ENCODE measurements around the gene CNDP1. TPM values are rescaled to one million over a fixed set of nuclear protein-coding genes. Genes with fewer than 3 reads are reported as not detected.

CNDP1 gene
- total and polyA plus RNA-seq, 2 donors (not counting 1 experiment from before 2014, with no cell fraction given) = 0.19 to 0.57 TPM

- Histone ChIP-seq H3K4me3 (ENCODE audit: control extremely low read depth in 1 of 5, extremely low read depth in 1 of 5, insufficient read depth in 1 of 5, low read depth in 2 of 5, low read length in 4 of 5) (no peak overlapping the region), H3K4me2 (replicated peaks; ENCODE audit: low read depth, low read length, poor library complexity, severe bottlenecking) (no peak overlapping the region), H3K27ac (ENCODE audit: low read length in 2 of 2) (no peak overlapping the region), H3K9ac (ENCODE audit: low read length) (no peak overlapping the region), H3K4me1 (ENCODE audit: control insufficient read depth in 2 of 2, insufficient read depth in 2 of 2, low read length in 2 of 2) (no peaks in the 10 kb centered on the region), H3K27me3 (replicated peaks in 1 of 4; ENCODE audit: control extremely low read depth in 1 of 4, control insufficient read depth in 3 of 4, insufficient read depth in 4 of 4, low read length in 3 of 4) (no peaks in the 10 kb centered on the region), H3K36me3 (replicated peaks in 1 of 2; ENCODE audit: control extremely low read depth in 1 of 2, control insufficient read depth in 1 of 2, extremely low read depth in 1 of 2, insufficient read depth in 2 of 2, low read length in 1 of 2) (peaks cover 3 to 25% of the 10 kb centered on the region in 2 experiments), H4K20me1 (ENCODE audit: control insufficient read depth, insufficient read depth, low read length, poor library complexity, severe bottlenecking) (peaks cover 18% of the 10 kb centered on the region), H2AFZ (ENCODE audit: insufficient read depth, low read depth, low read length, poor library complexity, severe bottlenecking) (no peak overlapping the region), H3K9me3 (ENCODE audit: control extremely low read depth in 1 of 3, control insufficient read depth in 2 of 3, insufficient read depth in 1 of 3, low read length in 2 of 3) (peaks cover 0 to 3% (median 0%) of the 10 kb centered on the region in 3 donors), H3K79me2 (ENCODE audit: control insufficient read depth, insufficient read depth, low read length) (peaks cover 4% of the 10 kb centered on the region)
- 96% methylated on average over 4 of the region's 6 CpGs for WGBS (ENCODE audit: insufficient coverage)
- no peak overlapping the region for H3K4me3 Mint-ChIP-seq
- ATAC-seq (ENCODE audit: low read depth) (no peak), DNase-seq (no peak)
- intact Hi-C loops (cut with micrococcal nuclease) = no loop called here
- TF ChIP-seq CTCF (IDR thresholded peaks at IDR 0.05) (no peak), EZH2 (IDR thresholded peaks at IDR 0.05; ENCODE audit: borderline replicate concordance, insufficient read depth, low read depth, low read length, poor library complexity, severe bottlenecking) (no peak)
- H3K9me3 Mint-ChIP-seq (ENCODE audit: insufficient read depth) = no peaks in the 10 kb centered on the region
- H3K27me3 Mint-ChIP-seq = no peaks in the 10 kb centered on the region
- peaks cover 14% of the 10 kb centered on the region for H3K4me1 Mint-ChIP-seq
- ChIA-PET POLR2A (no interaction called here), CTCF (no interaction called here)
- no peak overlapping the region for H3K27ac Mint-ChIP-seq
Measured at GRCh38 chr18:74630804-74631203, 96.5 kb downstream of the CNDP1 start.

DNA sequence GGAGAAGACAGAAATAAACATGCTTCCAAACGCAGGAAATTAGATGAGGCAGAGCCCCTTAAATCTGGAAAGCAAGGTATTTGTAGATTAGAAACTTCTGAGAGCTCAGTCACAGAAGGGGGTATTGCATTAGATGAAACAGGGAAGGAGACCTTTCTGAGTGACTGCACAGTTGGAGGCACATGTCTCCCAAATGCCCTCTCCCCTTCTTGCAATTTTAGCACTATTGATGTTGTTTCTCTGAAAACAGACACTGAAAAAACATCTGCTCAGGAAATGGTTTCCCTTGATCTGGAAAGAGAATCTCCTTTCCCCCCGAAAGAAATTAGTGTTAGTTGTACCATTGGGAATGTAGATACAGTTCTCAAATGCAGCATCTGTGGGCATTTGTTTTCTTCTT, 96.9 kb downstream of the CNDP1 start:
- Mint-ChIP-seq H3K9me3 (ENCODE audit: insufficient read depth) (no peaks in the 10 kb centered on the region), H3K27me3 (no peaks in the 10 kb centered on the region), H3K4me1 (peaks cover 14% of the 10 kb centered on the region), H3K4me3 (no peak overlapping the region), H3K27ac (peak overlapping the region; percentile 29)
- ATAC-seq (ENCODE audit: low read depth) = no peak
- H2AFZ ChIP-seq (ENCODE audit: insufficient read depth, low read depth, low read length, poor library complexity, severe bottlenecking) = no peak overlapping the region
- POLR2A ChIA-PET = no interaction called here
- no peak for TF ChIP-seq CTCF (IDR thresholded peaks at IDR 0.05)
- TF ChIP-seq EZH2 (IDR thresholded peaks at IDR 0.05; ENCODE audit: borderline replicate concordance, insufficient read depth, low read depth, low read length, poor library complexity, severe bottlenecking) = no peak
- 38% methylated on average over 2 of the region's 2 CpGs for WGBS (ENCODE audit: insufficient coverage)
- H3K9ac ChIP-seq (ENCODE audit: low read length) = no peak overlapping the region
- H3K4me3 ChIP-seq (ENCODE audit: control extremely low read depth in 1 of 5, extremely low read depth in 1 of 5, insufficient read depth in 1 of 5, low read depth in 2 of 5, low read length in 4 of 5) = no peak overlapping the region
- intact Hi-C loops (cut with micrococcal nuclease) = no loop called here
- H3K4me1 ChIP-seq (ENCODE audit: control insufficient read depth in 2 of 2, insufficient read depth in 2 of 2, low read length in 2 of 2) = no peaks in the 10 kb centered on the region
- CTCF ChIA-PET = no interaction called here
- H4K20me1 ChIP-seq (ENCODE audit: control insufficient read depth, insufficient read depth, low read length, poor library complexity, severe bottlenecking) = peaks cover 18% of the 10 kb centered on the region
- peaks cover 4% of the 10 kb centered on the region for H3K79me2 ChIP-seq (ENCODE audit: control insufficient read depth, insufficient read depth, low read length)
- DNase-seq = no peak
- H3K9me3 ChIP-seq (ENCODE audit: control extremely low read depth in 1 of 3, control insufficient read depth in 2 of 3, insufficient read depth in 1 of 3, low read length in 2 of 3) = peaks cover 0 to 3% (median 0%) of the 10 kb centered on the region in 3 donors
- H3K27ac ChIP-seq (ENCODE audit: low read length in 2 of 2) = no peak overlapping the region
- no peaks in the 10 kb centered on the region for H3K27me3 ChIP-seq (replicated peaks in 1 of 4; ENCODE audit: control extremely low read depth in 1 of 4, control insufficient read depth in 3 of 4, insufficient read depth in 4 of 4, low read length in 3 of 4)
- H3K36me3 ChIP-seq (replicated peaks in 1 of 2; ENCODE audit: control extremely low read depth in 1 of 2, control insufficient read depth in 1 of 2, extremely low read depth in 1 of 2, insufficient read depth in 2 of 2, low read length in 1 of 2) = peaks cover 3 to 25% of the 10 kb centered on the region in 2 experiments
- no peak overlapping the region for H3K4me2 ChIP-seq (replicated peaks; ENCODE audit: low read depth, low read length, poor library complexity, severe bottlenecking)

All from B cell (primary cell).